HG03025 (cell line): ENCODE measurements around the gene C5orf52.
"Not testable (repeated sequence)": the region's sequence is repeated elsewhere in the genome, so short reads cannot be mapped to it uniquely, and the experiment has no call there.

ENCODE experiments used
- ATAC-seq: cut with Tn5 transposase; IDR thresholded peaks from one replicate; pipeline ENCODE4 v1.9.1; 2021; ENCODE audit warnings: mild to moderate bottlenecking, moderate library complexity; ENCODE audit not compliant: unreplicated experiment, low FRiP score

The C5orf52 gene

DNA sequence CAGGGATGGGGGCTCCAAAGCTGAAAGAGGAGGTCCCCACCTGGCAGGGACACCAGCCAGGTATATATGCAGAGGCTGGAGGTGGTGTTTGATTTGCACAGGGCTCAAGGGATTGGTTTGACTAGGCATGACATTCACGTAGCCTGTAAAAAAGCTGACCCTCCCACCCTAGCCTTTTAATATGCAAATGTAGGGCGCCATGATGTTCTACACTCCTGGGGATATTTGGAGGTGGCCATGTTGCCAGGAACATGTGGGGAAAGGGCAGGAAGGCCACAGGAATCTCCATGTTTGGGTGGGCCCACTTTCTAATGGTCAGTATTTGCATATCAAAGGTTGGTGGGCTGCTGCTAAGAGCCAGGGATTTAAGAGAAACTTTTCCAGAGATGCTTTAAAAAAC, 47.9 kb downstream of the C5orf52 start:
- no peak for ATAC-seq

DNA sequence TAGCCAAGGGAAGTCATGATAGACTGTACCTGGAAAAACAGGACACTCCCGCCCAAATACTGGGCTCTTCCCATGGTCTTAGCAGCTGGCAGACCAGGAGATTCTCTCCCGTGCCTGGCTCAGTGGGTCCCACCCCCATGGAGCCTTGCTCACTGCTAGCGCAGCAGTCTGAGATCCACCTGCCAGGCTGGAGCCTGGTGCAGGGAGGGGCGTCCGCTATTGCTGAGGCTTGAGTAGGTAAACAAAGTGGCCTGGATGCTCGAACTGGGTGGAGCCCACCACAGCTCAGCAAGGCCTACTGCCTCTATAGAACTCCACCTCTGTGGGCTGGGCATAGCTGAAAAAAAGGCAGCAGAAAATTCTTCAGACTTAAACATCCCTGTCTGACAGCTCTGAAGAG, 49.8 kb downstream of the C5orf52 start:
- no peak for ATAC-seq

DNA sequence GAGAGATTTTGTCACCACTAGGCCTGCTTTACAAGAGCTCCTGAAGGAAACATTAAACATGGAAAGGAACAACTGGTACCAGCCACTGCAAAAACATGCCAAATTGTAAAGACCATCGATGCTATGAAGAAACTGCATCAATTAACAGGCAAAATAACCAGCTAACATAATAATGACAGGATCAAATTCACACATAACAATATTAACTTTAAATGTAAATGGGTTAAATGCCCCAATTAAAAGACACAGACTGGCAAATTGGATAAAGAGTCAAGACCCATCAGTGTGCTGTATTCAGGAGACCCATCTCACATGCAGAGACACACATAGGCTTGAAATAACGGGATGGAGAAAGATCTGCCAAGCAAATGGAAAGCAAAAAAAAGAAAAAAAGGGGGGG, 51.6 kb downstream of the C5orf52 start:
- not testable (repeated sequence) for ATAC-seq

DNA sequence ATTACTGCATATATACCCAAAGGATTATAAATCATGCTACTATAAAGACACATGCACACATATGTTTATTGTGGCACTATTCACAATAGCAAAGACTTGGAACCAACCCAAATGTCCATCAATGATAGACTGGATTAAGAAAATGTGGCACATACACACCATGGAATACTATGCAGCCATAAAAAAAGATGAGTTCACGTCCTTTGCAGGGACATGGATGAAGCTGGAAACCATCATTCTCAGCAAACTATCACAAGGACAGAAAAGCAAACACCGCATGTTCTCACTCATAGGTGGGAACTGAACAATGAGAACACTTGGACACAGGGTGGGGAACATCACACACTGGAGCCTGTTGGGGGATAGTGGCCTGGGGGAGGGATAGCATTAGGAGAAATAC, 55.3 kb downstream of the C5orf52 start:
- not testable (repeated sequence) for ATAC-seq

DNA sequence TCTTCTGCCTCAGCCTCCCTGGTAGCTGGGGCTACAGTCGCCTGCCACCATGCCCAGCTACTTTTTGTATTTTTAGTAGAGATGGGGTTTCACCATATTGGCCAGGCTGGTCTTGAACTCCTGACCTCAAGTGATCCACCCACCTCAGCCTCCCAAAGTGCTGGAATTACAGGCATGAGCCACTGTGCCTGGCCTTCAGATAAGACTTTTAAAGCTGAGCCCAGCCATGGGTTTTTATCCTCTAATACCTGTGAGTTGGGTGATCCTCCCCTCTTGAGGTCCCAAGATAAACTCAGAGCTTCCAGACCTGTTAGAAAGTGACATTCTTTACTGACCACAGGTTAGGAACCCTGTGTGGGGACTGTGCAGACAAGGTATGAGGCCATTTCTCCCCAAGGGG, 56.5 kb downstream of the C5orf52 start:
- ATAC-seq = not testable (repeated sequence)
